ENCODE data around the gene CYB561. TPM values are rescaled to one million over a fixed set of nuclear protein-coding genes. Genes with fewer than 3 reads are reported as not detected.

CYB561 gene
- total RNA-seq, 1 experiment from 2014 or later, result 57.2 TPM

GRCh38 chr17:63402431-63403212 is 43.5 kb downstream of the CYB561 start:
- Mint-ChIP-seq H3K9me3 (ENCODE audit: unreplicated experiment) (no peaks in the 10 kb centered on the region), H3K27me3 (ENCODE audit: insufficient read depth, unreplicated experiment) (no peaks in the 10 kb centered on the region), H3K4me3 (ENCODE audit: unreplicated experiment) (no peak overlapping the region), H3K4me1 (ENCODE audit: insufficient read depth, unreplicated experiment) (peaks cover 5% of the 10 kb centered on the region), H3K27ac (ENCODE audit: low read depth, unreplicated experiment) (no peak overlapping the region), H3K36me3 (ENCODE audit: insufficient read depth, unreplicated experiment) (peaks cover 52% of the 10 kb centered on the region)
- BruUV-seq (replicated peaks), result no TSS peak
- CTCF ChIA-PET, result interaction anchor here (0.5 to 1.1 kb wide), 7 partner anchors 23 to 835 kb away, joined by 3 to 8 read pairs (median 3); no protein-coding TSS in a partner anchor
- POLR2A ChIA-PET, result no interaction called here
- no peak for DNase-seq (ENCODE audit: unreplicated experiment)
- intact Hi-C loops (cut with micrococcal nuclease), result no loop called here
- TF ChIP-seq, protein P1, sequence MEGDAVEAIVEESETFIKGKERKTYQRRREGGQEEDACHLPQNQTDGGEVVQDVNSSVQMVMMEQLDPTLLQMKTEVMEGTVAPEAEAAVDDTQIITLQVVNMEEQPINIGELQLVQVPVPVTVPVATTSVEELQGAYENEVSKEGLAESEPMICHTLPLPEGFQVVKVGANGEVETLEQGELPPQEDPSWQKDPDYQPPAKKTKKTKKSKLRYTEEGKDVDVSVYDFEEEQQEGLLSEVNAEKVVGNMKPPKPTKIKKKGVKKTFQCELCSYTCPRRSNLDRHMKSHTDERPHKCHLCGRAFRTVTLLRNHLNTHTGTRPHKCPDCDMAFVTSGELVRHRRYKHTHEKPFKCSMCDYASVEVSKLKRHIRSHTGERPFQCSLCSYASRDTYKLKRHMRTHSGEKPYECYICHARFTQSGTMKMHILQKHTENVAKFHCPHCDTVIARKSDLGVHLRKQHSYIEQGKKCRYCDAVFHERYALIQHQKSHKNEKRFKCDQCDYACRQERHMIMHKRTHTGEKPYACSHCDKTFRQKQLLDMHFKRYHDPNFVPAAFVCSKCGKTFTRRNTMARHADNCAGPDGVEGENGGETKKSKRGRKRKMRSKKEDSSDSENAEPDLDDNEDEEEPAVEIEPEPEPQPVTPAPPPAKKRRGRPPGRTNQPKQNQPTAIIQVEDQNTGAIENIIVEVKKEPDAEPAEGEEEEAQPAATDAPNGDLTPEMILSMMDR (IDR thresholded peaks at IDR 0.05; ENCODE audit: unreplicated experiment), result no peak

DNA sequence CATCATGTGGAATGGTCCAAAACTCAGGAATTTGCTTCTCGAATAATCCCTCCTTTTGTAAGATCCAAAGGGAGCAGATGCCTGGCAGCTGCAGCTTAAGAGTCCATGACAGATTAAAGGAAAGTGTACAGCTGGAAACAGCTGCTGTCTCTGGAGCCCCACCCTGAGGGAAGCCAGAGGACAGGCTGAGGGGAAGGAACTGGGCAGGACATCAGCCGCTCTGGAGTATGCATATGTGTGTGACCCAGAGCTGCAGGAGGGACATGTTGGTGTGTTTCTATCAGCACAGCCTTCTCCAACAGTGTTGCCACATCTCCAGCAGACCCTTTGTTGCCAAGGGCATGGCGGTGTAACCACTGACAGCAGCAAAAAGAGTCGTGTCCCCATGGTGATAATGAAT is 46.2 kb downstream of the CYB561 start:
- intact Hi-C loops (cut with micrococcal nuclease), result no loop called here
- ChIA-PET POLR2A (interaction anchor here (1.0 kb wide), 1 partner anchor 317 kb away, joined by 3 read pairs; no protein-coding TSS in a partner anchor), CTCF (no interaction called here)
- Mint-ChIP-seq H3K9me3 (ENCODE audit: unreplicated experiment) (no peaks in the 10 kb centered on the region), H3K27ac (ENCODE audit: low read depth, unreplicated experiment) (no peak overlapping the region), H3K36me3 (ENCODE audit: insufficient read depth, unreplicated experiment) (peaks cover 43% of the 10 kb centered on the region), H3K27me3 (ENCODE audit: insufficient read depth, unreplicated experiment) (no peaks in the 10 kb centered on the region), H3K4me3 (ENCODE audit: unreplicated experiment) (no peak overlapping the region), H3K4me1 (ENCODE audit: insufficient read depth, unreplicated experiment) (no peaks in the 10 kb centered on the region)
- TF ChIP-seq, protein P1 (IDR thresholded peaks at IDR 0.05; ENCODE audit: unreplicated experiment), result no peak
- no TSS peak for BruUV-seq (replicated peaks)
- DNase-seq (ENCODE audit: unreplicated experiment), result no peak

DNA sequence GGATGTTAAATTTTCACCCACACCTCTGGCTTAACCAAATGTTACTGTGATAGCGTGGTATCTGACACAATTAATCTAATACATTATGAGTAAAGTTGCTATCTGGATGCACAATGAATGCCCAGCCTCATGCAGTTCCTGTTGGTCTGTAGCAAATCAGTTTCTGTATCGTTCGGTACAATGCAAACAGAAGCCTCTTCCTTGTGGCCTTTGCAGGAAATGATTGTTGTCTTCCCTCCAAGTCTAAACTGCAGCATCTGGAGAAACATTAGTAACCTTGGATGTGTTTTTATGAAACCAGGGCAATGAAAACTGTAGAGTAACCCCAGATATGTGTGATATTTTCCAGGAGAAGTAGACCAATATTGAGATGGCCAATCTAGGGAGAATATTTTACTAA is 46.8 kb downstream of the CYB561 start:
- H3K4me3 Mint-ChIP-seq (ENCODE audit: unreplicated experiment), result no peak overlapping the region
- H3K27ac Mint-ChIP-seq (ENCODE audit: low read depth, unreplicated experiment), result no peak overlapping the region
- TF ChIP-seq, protein P1 (IDR thresholded peaks at IDR 0.05; ENCODE audit: unreplicated experiment), result no peak
- intact Hi-C loops (cut with micrococcal nuclease), result no loop called here
- H3K9me3 Mint-ChIP-seq (ENCODE audit: unreplicated experiment), result no peaks in the 10 kb centered on the region
- no TSS peak for BruUV-seq (replicated peaks)
- CTCF ChIA-PET, result no interaction called here
- POLR2A ChIA-PET, result no interaction called here
- no peaks in the 10 kb centered on the region for H3K27me3 Mint-ChIP-seq (ENCODE audit: insufficient read depth, unreplicated experiment)
- H3K4me1 Mint-ChIP-seq (ENCODE audit: insufficient read depth, unreplicated experiment), result no peaks in the 10 kb centered on the region
- no peak for DNase-seq (ENCODE audit: unreplicated experiment)
- peaks cover 39% of the 10 kb centered on the region for H3K36me3 Mint-ChIP-seq (ENCODE audit: insufficient read depth, unreplicated experiment)

DNA sequence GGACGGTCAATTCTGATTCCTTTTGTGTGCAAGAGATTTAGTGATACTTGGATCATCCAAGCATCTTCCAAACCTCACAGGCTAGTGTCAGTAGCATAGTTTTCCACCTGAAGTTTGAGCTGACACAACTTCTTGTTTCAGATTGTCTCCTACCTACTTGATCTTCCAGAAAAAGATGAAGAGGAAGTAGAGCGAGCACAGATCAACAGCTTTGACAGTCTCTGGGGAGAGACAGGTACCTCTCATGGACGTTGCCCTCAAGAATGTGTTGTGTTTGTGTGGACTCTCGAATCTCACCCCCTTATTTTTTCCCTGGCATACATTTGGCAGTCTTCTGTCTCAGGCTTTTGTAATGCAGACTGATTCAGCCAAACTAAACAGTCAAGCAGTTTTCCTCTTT is 47.4 kb downstream of the CYB561 start:
- H3K9me3 Mint-ChIP-seq (ENCODE audit: unreplicated experiment), result no peaks in the 10 kb centered on the region
- no peak overlapping the region for H3K4me3 Mint-ChIP-seq (ENCODE audit: unreplicated experiment)
- no peak overlapping the region for H3K27ac Mint-ChIP-seq (ENCODE audit: low read depth, unreplicated experiment)
- DNase-seq (ENCODE audit: unreplicated experiment), result no peak
- peaks cover 34% of the 10 kb centered on the region for H3K36me3 Mint-ChIP-seq (ENCODE audit: insufficient read depth, unreplicated experiment)
- H3K27me3 Mint-ChIP-seq (ENCODE audit: insufficient read depth, unreplicated experiment), result no peaks in the 10 kb centered on the region
- ChIA-PET POLR2A (interaction anchor here (0.5 kb wide), 1 partner anchor 410 kb away, joined by 3 read pairs; no protein-coding TSS in a partner anchor), CTCF (interaction anchor here (0.6 to 3.9 kb wide), 3 partner anchors 8 to 727 kb away, joined by 3 to 18 read pairs (median 3); no protein-coding TSS in a partner anchor)
- no TSS peak for BruUV-seq (replicated peaks)
- intact Hi-C loops (cut with micrococcal nuclease), result no loop called here
- TF ChIP-seq, protein P1 (IDR thresholded peaks at IDR 0.05; ENCODE audit: unreplicated experiment), result no peak
- no peaks in the 10 kb centered on the region for H3K4me1 Mint-ChIP-seq (ENCODE audit: insufficient read depth, unreplicated experiment)

Data from MCF 10A (cell line).